GM13976 (cell line): ENCODE data around the gene ARHGAP9.

ENCODE experiments used
- DNase-seq: peaks from one replicate; pipeline ENCODE4 v3.0.0; 2012; ENCODE audit warnings: low spot score
- CTCF ChIP-seq: IDR thresholded peaks from 2 replicates; pipeline ENCODE4 v1.5.1; 2012; ENCODE audit warnings: borderline replicate concordance, mild to moderate bottlenecking; ENCODE audit not compliant: insufficient read depth; ENCODE audit errors: extremely low read depth, missing control alignments, control extremely low read depth
- in situ Hi-C: fragments of 300-500 bp; cut with MboI; formaldehyde crosslinking; loops from one replicate; pipeline ENCODE4 v1.12.0; 2022; ENCODE audit warnings: low sequenced_read_pairs, mixed read lengths, inconsistent platforms; ENCODE audit not compliant: unreplicated experiment

Gene ARHGAP9

GRCh38 chr12:57475271-57476161 is 4.2 kb downstream of the ARHGAP9 start:
- in situ Hi-C loops: no loop called here
- no peak for DNase-seq
- no peak for TF ChIP-seq CTCF

GRCh38 chr12:57474862-57475261 is 4.8 kb downstream of the ARHGAP9 start:
- no peak for TF ChIP-seq CTCF
- in situ Hi-C loops: no loop called here
- no peak for DNase-seq

GRCh38 chr12:57474430-57474829 is 5.2 kb downstream of the ARHGAP9 start:
- no peak for DNase-seq
- TF ChIP-seq CTCF: no peak
- in situ Hi-C loops: no loop called here

- in situ Hi-C loops: no loop called here
- DNase-seq: no peak
- TF ChIP-seq CTCF: no peak
Observed at GRCh38 chr12:57473886-57474285, 5.8 kb downstream of the ARHGAP9 start.

GRCh38 chr12:57473392-57473791 is 6.3 kb downstream of the ARHGAP9 start:
- in situ Hi-C loops: no loop called here
- TF ChIP-seq CTCF: no peak
- no peak for DNase-seq

GRCh38 chr12:57472391-57472790 is 7.3 kb downstream of the ARHGAP9 start:
- in situ Hi-C loops: no loop called here
- DNase-seq: no peak
- no peak for TF ChIP-seq CTCF

- no peak for DNase-seq
- in situ Hi-C loops: no loop called here
- no peak for TF ChIP-seq CTCF
Observed at GRCh38 chr12:57471661-57472060, 8.0 kb downstream of the ARHGAP9 start.
